ENCODE measurements around the gene C1QTNF12. TPM values are rescaled to one million over a fixed set of nuclear protein-coding genes. Genes with fewer than 3 reads are reported as not detected.

Gene C1QTNF12
- total RNA-seq, 2 experiments from 2014 or later = 2.4 to 3.8 TPM

GRCh38 chr1:1285611-1286311 is 39.2 kb upstream of the C1QTNF12 start:
- Mint-ChIP-seq H3K4me1 (no peaks in the 10 kb centered on the region), H3K4me3 (no peak overlapping the region), H3K36me3 (no peaks in the 10 kb centered on the region), H3K27ac (no peak overlapping the region), H3K27me3 (no peaks in the 10 kb centered on the region), H3K9me3 (no peaks in the 10 kb centered on the region)
- no peak for DNase-seq

GRCh38 chr1:1285102-1285571 is 38.6 kb upstream of the C1QTNF12 start:
- no peaks in the 10 kb centered on the region for H3K27me3 Mint-ChIP-seq
- H3K36me3 Mint-ChIP-seq = no peaks in the 10 kb centered on the region
- no peak for DNase-seq
- H3K4me1 Mint-ChIP-seq = no peaks in the 10 kb centered on the region
- H3K9me3 Mint-ChIP-seq = no peaks in the 10 kb centered on the region
- H3K27ac Mint-ChIP-seq = no peak overlapping the region
- no peak overlapping the region for H3K4me3 Mint-ChIP-seq

- Mint-ChIP-seq H3K27ac (no peak overlapping the region), H3K9me3 (no peaks in the 10 kb centered on the region), H3K27me3 (no peaks in the 10 kb centered on the region), H3K36me3 (no peaks in the 10 kb centered on the region), H3K4me3 (no peak overlapping the region), H3K4me1 (no peaks in the 10 kb centered on the region)
- DNase-seq = no peak
Observed at GRCh38 chr1:1284221-1285101, 37.9 kb upstream of the C1QTNF12 start.

- Mint-ChIP-seq H3K27ac (no peak overlapping the region), H3K4me3 (no peak overlapping the region), H3K36me3 (no peaks in the 10 kb centered on the region), H3K9me3 (no peaks in the 10 kb centered on the region), H3K27me3 (no peaks in the 10 kb centered on the region), H3K4me1 (no peaks in the 10 kb centered on the region)
- no peak for DNase-seq
Observed at GRCh38 chr1:1283821-1284220, 37.3 kb upstream of the C1QTNF12 start.

GRCh38 chr1:1282998-1283397 is 36.5 kb upstream of the C1QTNF12 start:
- Mint-ChIP-seq H3K4me1 (no peaks in the 10 kb centered on the region), H3K27me3 (no peaks in the 10 kb centered on the region), H3K4me3 (no peak overlapping the region), H3K27ac (no peak overlapping the region), H3K9me3 (no peaks in the 10 kb centered on the region), H3K36me3 (no peaks in the 10 kb centered on the region)
- DNase-seq = no peak

- H3K27me3 Mint-ChIP-seq = no peaks in the 10 kb centered on the region
- DNase-seq = no peak
- no peaks in the 10 kb centered on the region for H3K4me1 Mint-ChIP-seq
- no peak overlapping the region for H3K4me3 Mint-ChIP-seq
- H3K27ac Mint-ChIP-seq = no peak overlapping the region
- H3K36me3 Mint-ChIP-seq = no peaks in the 10 kb centered on the region
- H3K9me3 Mint-ChIP-seq = no peaks in the 10 kb centered on the region
Observed at GRCh38 chr1:1281533-1282321, 35.2 kb upstream of the C1QTNF12 start.

- Mint-ChIP-seq H3K27me3 (no peaks in the 10 kb centered on the region), H3K4me3 (no peak overlapping the region), H3K36me3 (no peaks in the 10 kb centered on the region), H3K9me3 (no peaks in the 10 kb centered on the region), H3K4me1 (no peaks in the 10 kb centered on the region), H3K27ac (no peak overlapping the region)
- no peak for DNase-seq
Observed at GRCh38 chr1:1280782-1281481, 34.4 kb upstream of the C1QTNF12 start.

- H3K4me1 Mint-ChIP-seq = peaks cover 6% of the 10 kb centered on the region
Observed at GRCh38 chr1:1279028-1279427, 32.5 kb upstream of the C1QTNF12 start.

GRCh38 chr1:1278620-1279019 is 32.1 kb upstream of the C1QTNF12 start:
- no peak for DNase-seq
- no peaks in the 10 kb centered on the region for H3K36me3 Mint-ChIP-seq
- H3K4me3 Mint-ChIP-seq = no peak overlapping the region
- H3K27me3 Mint-ChIP-seq = no peaks in the 10 kb centered on the region
- H3K9me3 Mint-ChIP-seq = no peaks in the 10 kb centered on the region
- H3K27ac Mint-ChIP-seq = no peak overlapping the region
- H3K4me1 Mint-ChIP-seq = peaks cover 6% of the 10 kb centered on the region

More at GRCh38 chr1:1279028-1279427, 32.5 kb upstream of the C1QTNF12 start:
- Mint-ChIP-seq H3K9me3 (no peaks in the 10 kb centered on the region), H3K36me3 (no peaks in the 10 kb centered on the region), H3K27me3 (no peaks in the 10 kb centered on the region), H3K4me3 (no peak overlapping the region), H3K27ac (no peak overlapping the region)
- DNase-seq = no peak

- Mint-ChIP-seq H3K27ac (no peak overlapping the region), H3K27me3 (no peaks in the 10 kb centered on the region), H3K4me3 (no peak overlapping the region), H3K4me1 (peaks cover 24% of the 10 kb centered on the region), H3K36me3 (peaks cover 14% of the 10 kb centered on the region), H3K9me3 (no peaks in the 10 kb centered on the region)
- no peak for DNase-seq
Observed at GRCh38 chr1:1275836-1276235, 29.3 kb upstream of the C1QTNF12 start.

- Mint-ChIP-seq H3K36me3 (peaks cover 23% of the 10 kb centered on the region), H3K4me3 (peak overlapping the region; percentile 79), H3K4me1 (peaks cover 32% of the 10 kb centered on the region)
Observed at GRCh38 chr1:1274931-1275431, 28.5 kb upstream of the C1QTNF12 start.

DNA sequence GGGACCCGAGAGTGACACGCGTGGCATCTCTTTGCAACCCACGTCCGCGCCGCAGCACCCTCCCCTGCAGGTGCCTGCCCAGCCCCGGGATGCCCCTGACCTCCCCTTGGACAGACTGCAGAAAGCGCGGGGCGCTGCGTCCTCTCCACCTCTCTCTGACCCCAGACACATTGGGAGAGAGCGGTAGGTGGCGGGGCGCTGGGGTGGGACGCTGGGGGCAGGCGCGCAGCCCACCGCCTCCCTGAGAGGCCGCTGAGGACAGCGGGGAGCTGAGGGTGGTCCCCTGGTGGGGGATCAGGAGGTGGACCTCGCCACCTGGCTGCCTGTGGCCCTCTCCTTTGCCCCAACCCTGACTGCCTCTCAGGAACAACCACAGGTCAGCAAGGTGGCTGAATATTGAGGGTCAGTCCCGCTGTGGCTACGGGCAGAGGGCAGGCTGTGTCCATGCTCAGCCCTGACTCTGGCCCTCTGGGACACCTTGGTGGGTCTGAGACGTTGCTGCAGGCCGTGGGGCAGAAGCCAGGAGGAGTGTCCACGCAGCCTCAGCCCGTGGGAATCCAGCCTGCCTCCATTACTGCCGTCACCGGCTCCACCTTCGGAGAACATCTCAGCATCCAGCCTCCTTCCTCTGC is 27.9 kb upstream of the C1QTNF12 start:
- Mint-ChIP-seq H3K4me1 (peaks cover 36% of the 10 kb centered on the region), H3K4me3 (peak overlapping the region; percentile 79), H3K27me3 (no peaks in the 10 kb centered on the region), H3K27ac (no peak overlapping the region), H3K36me3 (peaks cover 26% of the 10 kb centered on the region), H3K9me3 (no peaks in the 10 kb centered on the region)
- DNase-seq = no peak

More at GRCh38 chr1:1274931-1275431, 28.5 kb upstream of the C1QTNF12 start:
- Mint-ChIP-seq H3K9me3 (no peaks in the 10 kb centered on the region), H3K27me3 (no peaks in the 10 kb centered on the region), H3K27ac (no peak overlapping the region)
- DNase-seq = no peak

DNA sequence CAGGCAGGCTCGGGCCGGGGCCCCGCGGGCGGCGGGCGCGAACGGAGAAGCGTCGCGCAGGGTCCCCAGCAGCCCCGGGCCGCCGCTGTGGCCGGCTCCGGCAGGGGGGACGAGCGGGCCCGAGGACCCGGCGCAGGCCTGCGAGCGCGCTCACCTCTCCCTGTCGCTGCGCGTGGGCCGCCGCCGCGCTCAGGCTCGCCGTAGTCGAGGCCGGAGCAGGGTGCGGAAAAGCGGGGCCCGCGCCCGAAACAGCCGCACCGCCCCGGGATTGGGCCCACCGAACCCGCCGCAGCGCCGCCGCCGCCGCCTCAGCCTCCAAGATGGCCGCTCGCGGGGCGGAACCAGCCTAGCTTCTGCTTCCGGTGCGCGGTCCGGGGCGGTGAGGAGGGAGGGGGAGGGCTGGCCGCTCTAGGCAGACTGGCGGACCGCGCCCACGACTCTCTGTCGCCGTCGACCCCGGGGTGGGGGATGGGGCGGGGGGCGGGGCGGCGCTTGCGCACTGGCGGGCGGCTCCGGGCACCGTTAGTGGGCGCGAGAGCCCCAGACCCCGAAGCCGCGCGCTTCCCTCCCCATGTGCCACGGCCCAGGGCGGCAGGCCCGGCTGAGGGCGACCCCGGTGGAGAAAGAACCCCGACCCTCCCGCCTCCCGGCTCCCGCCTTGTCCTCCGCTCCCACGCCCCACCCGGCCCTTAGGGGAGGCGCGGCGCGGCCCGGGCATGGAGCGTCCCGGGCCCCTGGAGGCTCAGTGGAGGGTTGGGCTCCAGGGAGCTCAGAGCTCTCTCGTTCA is 27.2 kb upstream of the C1QTNF12 start, which contains the start of gene UBE2J2:
Gene UBE2J2, minus strand, starts transcription at position 343 of the 787 bp plus-strand sequence. CDS start 5,862 bp downstream, outside the sequence.
- Mint-ChIP-seq H3K27ac (peak within 1 kb of the TSS; percentile 83), H3K27me3 (no peaks in the 10 kb centered on the region), H3K36me3 (peaks cover 26% of the 10 kb centered on the region), H3K9me3 (no peaks in the 10 kb centered on the region), H3K4me1 (peaks cover 36% of the 10 kb centered on the region), H3K4me3 (peak within 1 kb of the TSS; percentile 90)
- peak; percentile 93 for DNase-seq
